Stomach (tissue), 4 donors: ENCODE results near the gene DUOXA1.
"Not testable (repeated sequence)": the region's sequence is repeated elsewhere in the genome, so short reads cannot be mapped to it uniquely, and the experiment has no call there.

ENCODE experiments used
- EP300 ChIP-seq: sonication (generic); formaldehyde crosslinking; IDR thresholded peaks from one replicate; pipeline ENCODE4 v1.6.1; 2017; ENCODE audit warnings: antibody characterized with exemption
- POLR2A ChIP-seq, 4 donors: fragments of 450-650 bp; IDR thresholded peaks; one replicate each; pipeline ENCODE4 v1.6.1; 2016; ENCODE audit warnings: antibody characterized with exemption in 4 of 4, control low read depth in 2 of 4, mild to moderate bottlenecking in 1 of 4, moderate library complexity in 1 of 4
- POLR2AphosphoS5 ChIP-seq, 3 donors: sonication (generic); formaldehyde crosslinking; IDR thresholded peaks; one replicate each; pipeline ENCODE4 v1.6.1; 2016; ENCODE audit warnings: antibody characterized with exemption in 3 of 3
- TF ChIP-seq, protein P1 (sequence below), 7 experiments: fragments of 450-650 bp in 4 of 7; fragments of 200-600 bp in 3 of 7; sonication (generic) in 3 of 7; IDR thresholded peaks; one replicate each; pipeline ENCODE4 v1.5.1; 2016 to 2019; ENCODE audit warnings: antibody characterized with exemption in 7 of 7, control low read depth in 2 of 7, mild to moderate bottlenecking in 1 of 7

DNA sequence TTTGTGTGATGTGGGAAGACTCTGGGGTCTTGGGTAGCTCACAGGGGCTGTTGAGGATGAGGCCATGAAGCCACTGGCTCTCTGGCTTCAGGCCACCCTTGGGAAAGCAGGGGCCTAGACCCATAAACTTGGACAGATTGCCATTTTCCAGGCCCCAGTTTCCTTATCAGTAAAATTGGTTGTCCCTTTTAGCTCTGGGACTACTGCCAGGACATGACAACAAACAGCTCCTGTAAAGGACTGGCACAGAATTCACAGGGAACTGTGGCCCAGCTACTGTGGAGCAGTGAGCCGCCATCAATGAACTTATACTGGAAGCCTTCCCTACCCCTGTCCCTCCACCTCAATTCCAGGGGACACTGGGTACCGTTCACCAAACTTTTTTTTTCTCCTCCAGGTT, 52.3 kb downstream of the DUOXA1 start:
- TF ChIP-seq, protein P1, sequence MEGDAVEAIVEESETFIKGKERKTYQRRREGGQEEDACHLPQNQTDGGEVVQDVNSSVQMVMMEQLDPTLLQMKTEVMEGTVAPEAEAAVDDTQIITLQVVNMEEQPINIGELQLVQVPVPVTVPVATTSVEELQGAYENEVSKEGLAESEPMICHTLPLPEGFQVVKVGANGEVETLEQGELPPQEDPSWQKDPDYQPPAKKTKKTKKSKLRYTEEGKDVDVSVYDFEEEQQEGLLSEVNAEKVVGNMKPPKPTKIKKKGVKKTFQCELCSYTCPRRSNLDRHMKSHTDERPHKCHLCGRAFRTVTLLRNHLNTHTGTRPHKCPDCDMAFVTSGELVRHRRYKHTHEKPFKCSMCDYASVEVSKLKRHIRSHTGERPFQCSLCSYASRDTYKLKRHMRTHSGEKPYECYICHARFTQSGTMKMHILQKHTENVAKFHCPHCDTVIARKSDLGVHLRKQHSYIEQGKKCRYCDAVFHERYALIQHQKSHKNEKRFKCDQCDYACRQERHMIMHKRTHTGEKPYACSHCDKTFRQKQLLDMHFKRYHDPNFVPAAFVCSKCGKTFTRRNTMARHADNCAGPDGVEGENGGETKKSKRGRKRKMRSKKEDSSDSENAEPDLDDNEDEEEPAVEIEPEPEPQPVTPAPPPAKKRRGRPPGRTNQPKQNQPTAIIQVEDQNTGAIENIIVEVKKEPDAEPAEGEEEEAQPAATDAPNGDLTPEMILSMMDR (IDR thresholded peaks at IDR 0.05): not testable (repeated sequence)
- not testable (repeated sequence) for TF ChIP-seq EP300; POLR2A (IDR thresholded peaks at IDR 0.05)
- peak in 1 of 3 donors; percentile 36 for TF ChIP-seq POLR2AphosphoS5 (IDR thresholded peaks at IDR 0.05)
